ENCODE measurements around the gene TAB2.

DNA sequence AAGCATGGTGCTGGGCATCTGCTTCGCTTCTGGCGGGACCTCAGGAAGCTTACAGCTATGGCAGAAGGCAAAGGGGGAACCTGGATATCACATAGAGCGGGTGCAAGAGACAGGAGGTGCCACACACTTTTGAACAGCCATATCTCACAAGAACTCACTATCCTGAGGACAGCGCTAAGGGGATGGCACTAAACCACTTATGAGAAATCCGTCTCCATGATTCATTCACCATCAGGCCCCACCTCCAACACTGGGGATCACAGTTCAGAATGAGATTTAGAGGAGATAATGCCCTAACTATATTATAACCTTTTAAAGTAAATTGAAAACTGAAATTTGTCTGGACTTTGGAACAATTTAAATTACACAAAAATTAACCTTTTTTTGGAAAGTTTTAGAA, 44.8 kb downstream of the TAB2 start:
- TF ChIP-seq, protein P1, sequence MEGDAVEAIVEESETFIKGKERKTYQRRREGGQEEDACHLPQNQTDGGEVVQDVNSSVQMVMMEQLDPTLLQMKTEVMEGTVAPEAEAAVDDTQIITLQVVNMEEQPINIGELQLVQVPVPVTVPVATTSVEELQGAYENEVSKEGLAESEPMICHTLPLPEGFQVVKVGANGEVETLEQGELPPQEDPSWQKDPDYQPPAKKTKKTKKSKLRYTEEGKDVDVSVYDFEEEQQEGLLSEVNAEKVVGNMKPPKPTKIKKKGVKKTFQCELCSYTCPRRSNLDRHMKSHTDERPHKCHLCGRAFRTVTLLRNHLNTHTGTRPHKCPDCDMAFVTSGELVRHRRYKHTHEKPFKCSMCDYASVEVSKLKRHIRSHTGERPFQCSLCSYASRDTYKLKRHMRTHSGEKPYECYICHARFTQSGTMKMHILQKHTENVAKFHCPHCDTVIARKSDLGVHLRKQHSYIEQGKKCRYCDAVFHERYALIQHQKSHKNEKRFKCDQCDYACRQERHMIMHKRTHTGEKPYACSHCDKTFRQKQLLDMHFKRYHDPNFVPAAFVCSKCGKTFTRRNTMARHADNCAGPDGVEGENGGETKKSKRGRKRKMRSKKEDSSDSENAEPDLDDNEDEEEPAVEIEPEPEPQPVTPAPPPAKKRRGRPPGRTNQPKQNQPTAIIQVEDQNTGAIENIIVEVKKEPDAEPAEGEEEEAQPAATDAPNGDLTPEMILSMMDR (IDR thresholded peaks at IDR 0.05; ENCODE audit: low read depth, low read length): no peak
- TF ChIP-seq EZH2phosphoT487 (IDR thresholded peaks at IDR 0.05; ENCODE audit: low read depth): no peak
